SK-N-DZ (cell line): Measurements from ENCODE around the gene XRCC3.

Source experiments
- DNase-seq: peaks from one replicate; pipeline ENCODE4 v3.0.0-alpha.2; 2015; ENCODE audit warnings: low spot score

XRCC3 gene

DNA sequence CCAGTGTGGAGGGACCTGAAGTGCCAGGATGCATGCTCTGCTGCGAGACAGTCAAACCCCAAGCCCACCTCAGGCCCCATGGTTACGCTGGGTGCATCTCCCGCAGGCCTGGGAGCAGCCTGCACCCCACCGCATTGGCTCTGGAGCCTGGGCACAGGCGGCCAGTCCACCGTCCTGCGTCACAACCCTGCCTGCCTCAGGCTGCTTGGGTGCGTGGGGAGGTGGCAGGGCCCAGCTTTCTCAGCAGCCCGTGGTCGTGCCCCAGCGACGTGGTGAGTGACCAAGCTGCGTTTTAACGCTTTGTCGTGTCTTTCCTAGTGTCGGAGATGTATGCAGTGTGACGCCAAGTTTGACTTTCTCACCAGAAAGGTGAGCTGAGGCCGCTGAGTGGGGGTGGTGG is 11.2 kb upstream of the XRCC3 start:
- no peak for DNase-seq

DNA sequence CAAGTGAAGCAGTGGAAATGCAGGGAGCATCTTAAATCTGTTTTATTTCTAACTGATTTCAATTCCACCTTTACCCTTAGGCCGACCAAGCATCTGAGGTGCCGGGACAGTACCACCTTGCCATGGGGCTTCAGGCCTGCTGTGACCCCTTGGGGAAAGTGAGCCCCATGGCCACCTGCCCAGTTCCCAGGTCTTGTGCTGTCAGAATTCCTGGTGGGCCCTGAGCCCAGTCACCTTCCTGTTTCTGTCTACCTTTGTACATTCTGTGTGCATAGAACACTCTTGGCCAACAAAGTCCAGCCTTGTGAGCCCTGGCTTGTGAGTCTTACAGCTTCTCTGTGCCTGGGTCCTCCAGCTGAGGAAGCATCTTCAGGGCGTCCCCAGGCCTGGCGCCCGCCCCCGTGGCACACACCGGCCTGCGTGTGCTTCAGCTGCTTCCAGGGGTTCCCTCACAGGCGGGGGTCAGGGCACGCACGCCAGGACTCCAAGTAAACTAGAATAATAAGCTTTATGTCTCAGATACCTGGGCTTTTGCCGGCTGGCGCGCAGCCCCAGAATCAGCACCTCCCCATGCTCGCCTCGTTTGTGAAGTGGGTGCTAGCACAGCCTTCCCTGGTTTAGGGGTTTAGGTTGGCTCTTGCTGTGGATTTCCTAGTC is 10.6 kb upstream of the XRCC3 start:
- DNase-seq, result no peak

DNA sequence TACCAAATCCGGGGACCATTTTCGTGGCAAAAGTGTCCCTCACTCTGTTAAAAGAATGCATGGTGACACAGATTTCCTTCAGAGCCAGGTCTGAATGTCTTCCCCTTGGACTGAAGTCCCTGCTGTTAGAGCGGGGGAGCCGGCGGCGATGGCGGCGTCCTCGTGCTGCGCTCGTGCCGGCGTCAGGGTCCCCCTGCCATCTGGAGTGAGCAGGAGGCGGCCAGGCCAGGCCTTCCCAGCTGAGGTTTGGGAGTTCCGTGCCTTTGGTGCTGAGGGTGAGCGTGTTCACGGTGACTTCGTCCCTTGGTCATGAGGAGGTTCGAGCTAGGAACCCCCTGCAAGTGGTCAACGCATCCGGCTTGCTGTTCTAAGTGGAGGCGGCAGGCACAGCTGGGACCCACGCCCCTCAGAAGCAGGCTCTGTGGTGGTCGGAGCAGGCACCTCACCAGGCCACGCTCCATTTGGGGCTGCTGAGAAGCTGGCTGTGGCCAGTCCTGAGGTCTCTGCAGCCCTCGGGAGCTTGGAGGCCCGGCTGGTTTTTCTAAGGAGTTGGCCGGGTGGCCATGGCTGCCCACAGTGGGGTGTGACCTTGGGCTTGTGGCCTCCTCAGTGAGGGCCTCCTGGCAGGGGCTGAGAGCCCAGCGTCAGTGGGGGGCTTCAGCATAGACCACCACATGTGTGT is 9.9 kb upstream of the XRCC3 start:
- no peak for DNase-seq

DNA sequence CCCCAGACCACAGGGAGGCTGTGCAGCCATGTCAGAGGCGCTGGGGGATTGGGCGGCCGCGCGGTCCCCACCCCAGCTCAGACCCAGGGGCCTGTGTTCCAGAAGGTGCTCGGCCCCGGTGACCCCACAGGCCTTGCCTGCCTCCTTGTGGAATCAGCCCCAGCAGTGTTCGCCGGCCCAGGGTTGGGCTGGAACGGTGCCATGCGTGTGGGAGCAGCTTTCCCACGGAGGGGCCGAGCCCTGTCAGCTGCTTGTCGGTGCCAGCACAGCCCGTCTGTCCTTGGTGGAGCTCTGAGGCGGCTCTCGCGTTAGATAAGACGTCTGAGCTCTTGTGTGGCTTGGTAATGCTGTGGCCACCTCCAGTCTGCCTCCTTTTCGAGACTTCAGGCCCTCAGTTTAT is 8.9 kb upstream of the XRCC3 start:
- no peak for DNase-seq

DNA sequence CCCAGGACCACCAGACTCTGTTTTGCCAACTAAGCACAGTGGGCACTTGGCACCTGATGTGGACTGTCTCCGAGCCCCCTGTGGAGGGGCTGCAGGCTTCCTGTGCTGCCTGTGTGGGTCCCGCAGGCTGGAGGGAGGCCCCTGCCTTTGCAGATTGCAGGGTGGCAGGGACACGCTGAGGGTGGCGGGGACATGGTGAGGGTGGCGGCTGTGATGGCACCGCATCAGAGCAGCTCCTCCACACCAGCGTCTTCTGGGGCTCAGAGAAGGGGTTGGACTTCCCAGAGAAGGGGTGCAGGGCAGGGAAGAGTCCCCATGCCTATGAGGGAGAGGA is 8.5 kb upstream of the XRCC3 start:
- DNase-seq, result no peak

DNA sequence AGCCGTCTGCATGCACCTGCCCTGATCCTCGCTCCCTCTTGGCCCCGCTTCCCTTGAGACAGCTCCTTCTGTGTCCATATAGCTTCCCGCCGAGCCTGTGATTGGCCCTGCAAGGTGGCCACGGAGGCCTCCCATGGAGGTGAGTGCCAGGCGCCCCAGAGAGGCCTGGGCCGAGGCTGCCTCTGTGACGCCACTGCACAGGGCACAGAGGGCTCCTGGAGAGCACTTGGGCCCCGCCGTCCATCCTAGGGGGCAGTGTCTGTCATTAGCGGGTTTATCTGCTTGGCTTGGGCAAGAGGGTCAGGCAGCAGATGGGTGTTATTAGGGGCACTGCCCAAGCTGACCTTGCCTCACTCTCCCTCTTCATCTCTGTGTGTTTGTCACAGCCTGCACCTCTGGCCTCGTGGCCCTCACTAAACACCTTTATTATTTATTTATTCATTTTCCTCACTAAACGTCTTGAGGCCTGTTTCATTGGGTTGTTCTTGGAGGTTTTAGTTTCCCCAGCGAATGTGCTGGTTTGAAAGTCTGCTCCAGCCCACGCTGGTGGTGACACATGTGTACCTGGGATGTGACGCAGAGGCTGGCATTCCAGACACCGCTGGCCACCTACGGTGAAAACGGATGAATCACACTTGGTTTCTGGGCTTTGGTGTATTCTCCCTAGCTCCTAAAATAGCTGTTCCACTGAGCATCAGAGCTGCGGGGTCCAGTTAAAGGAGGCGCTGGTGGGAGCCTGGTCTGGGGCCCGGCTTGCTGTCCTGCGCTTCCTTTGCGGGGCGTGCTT is 6.3 kb upstream of the XRCC3 start:
- DNase-seq, result no peak

DNA sequence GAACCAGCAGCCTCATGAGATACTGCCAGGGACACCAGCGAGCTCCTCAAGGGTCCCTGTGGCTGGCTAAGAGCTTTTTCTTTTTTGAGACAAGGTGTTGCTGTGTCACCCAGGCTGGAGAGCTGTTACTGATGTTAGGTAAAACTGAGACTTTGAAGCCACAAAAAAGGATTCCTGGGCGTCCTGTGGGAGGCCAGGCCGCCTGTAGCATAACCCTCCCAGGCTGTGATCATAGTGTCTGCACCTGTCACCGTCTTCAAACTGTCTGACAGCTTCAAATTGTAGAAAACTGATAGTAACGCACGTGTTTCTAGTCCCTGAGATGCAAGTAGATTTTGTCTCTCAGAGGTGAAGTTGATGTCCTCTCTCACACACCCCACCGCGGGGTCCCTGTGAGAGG is 4.5 kb upstream of the XRCC3 start:
- DNase-seq, result no peak

DNA sequence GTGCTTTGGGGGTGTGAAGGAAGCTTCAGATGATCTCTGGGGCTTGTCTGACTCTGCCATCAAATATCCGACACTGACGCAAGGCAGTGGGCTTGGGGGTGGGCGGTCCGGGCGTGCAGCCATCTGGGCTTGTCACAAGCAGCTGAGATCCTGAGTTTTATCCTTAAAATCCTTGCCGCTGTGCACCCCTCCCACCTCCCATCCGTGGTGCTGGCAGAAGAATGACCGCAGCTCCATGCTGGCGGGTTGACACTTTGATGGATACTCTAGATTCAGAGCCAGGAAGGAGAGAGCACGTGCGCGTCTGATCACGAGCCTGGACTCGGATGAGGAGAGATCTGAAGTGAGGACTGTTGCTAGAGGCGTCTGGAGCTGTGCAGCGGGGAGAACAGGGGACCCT is 3.3 kb upstream of the XRCC3 start:
- DNase-seq, result no peak

DNA sequence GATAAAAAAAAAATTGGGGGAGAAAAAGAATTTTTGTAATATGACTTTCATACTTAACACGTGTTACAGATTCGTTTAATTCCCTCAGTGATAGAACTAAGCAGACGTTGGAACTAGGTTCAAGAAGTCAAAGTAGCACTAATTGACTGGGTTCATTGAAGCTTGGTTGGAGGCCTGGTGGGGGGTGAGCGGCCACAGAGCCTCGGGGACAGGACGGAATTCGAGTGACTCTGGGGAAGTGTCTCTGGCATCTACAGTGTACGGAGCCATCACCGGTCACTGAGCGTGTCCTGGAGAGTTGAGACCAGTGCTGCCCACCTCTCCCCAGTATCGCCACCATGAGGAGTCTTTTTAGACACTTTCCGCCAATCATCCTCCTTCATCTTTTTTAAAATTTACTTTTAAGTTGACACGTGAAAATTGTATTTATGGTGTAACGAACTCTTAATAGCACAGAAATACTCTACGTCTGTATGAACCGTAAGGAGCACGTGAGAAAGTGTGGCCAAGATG is 1.7 kb upstream of the XRCC3 start:
- DNase-seq, result no peak

DNA sequence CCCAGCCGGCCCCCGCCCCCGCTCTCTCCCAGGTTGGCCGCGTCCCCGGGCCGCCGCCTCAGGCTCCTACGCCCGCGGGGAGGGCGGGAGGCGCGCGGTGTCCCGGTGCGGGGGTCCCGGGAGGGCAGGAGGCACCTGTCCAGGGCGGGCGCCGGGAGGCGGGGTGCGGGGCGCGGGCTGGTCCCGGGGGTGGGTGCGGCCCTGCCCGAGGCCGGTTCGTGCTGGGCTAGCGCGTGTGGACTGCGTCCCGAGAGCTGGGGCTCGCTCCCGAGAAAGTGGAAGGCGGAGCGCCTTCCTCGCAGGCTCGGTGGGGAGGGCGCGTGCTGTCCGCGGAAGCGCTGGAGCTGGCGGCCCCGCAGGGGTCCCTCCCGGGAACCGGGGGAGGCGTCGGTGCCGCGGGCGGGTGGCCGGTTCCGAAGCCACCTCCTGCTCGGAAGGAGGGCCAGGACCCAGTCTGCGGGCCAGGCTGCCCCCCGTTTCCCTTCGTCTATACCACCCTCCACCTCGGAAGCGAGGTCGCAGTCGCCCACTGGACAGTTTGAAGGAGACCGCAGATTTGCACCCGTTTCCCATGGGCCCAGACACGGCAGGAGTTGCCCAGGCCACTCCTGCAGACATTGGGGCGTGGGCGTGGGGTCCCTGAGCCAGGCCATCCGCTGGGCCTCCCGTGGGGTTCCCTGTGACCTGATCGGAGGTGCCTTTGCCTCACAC is 995 bp upstream of the XRCC3 start:
- DNase-seq, result no peak

DNA sequence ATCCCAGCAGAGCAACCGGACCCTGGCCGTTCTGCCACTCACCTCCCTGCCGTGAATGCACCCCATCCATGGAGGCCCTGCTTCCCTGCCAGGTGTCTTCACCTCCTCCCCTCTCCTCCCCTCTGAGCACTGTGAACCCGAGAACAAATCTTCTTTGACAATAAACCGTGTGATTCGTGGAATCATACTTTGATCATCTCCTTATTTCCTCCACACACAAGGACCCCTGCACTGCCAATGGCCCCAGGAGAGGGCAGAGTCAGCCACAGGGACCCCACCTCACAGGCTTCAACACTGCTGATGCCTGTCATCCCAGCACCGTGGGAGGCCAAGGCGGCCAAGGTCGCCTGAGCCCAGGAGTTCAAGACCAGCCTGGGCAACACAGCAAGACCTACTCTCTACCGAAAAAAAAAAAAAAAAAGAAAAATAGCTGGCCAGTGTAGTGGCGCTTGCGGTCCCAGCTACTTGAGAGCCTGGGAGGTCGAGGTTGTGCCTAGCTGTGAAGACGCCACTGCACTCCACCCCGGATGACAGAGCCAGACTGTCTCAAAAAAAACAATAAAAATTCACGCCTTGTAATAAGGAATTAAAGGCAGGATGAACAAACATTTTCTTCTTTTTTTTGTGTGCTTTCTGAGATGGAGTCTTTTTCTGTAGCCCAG is 1.1 kb downstream of the XRCC3 start:
- DNase-seq, result no peak

DNA sequence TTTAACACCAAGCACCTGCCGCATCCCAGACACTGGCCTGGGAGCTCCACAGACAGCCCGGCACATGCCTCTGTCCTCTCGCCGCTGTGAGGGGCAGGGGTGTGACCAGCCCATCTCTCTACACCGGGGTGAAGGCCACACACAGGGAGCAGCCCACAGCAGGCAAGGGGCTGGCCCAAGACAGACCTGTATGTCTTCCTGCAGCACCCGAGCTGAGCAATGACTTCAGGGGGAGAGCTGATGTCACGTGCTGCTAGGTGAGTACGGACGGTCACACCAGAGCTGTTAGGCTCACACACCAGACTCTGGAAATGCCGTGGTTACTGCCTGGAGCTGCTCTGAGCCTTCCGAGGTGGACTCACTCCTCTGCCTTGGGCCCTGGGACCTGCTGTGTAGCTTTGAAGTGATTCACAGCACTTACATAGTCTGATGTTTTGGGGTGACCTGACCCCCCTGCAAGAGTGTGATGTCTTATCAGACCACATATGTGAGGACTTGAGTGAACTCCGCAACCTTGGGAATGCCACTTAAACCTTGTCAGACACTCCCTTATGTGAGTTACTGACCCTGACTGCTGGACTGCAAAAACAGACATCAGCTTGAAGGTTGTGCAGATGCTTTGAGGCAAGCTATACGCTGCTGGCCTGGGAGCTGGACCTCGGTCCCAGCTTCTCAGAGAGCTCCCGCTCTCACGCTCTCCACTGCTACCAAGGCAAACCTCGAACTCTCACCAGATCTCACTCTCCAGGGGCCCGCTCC is 1.8 kb downstream of the XRCC3 start:
- no peak for DNase-seq

DNA sequence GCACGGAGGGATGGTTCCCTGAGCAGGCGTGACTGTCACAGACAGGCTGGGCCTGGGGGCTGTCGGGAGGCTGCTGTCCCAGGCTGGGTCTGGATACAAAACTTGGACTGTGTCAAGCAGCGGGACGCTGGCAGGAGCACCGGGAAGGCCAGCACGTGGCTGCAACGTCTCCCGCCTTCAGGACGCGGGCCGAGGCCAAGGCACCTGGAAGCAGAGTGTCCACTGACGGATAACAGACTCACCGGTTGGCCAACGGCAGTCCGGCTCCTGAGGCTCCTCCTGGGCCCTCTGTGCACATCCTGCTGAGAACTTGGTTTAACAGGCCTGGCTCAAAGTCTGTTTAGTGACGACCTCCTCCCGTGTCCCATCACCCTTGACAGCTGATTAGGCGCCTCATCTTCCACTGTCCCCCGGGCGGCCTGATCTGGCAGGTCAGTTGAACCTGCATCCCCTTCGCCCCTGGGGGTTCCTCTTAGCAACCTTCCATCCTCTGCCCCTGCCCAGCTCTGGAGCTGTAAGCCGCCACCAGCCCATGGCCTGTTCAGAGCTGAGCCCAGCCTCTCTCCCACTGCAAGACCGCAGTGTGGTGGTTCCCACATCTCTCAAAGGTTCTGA is 2.5 kb downstream of the XRCC3 start:
- no peak for DNase-seq

DNA sequence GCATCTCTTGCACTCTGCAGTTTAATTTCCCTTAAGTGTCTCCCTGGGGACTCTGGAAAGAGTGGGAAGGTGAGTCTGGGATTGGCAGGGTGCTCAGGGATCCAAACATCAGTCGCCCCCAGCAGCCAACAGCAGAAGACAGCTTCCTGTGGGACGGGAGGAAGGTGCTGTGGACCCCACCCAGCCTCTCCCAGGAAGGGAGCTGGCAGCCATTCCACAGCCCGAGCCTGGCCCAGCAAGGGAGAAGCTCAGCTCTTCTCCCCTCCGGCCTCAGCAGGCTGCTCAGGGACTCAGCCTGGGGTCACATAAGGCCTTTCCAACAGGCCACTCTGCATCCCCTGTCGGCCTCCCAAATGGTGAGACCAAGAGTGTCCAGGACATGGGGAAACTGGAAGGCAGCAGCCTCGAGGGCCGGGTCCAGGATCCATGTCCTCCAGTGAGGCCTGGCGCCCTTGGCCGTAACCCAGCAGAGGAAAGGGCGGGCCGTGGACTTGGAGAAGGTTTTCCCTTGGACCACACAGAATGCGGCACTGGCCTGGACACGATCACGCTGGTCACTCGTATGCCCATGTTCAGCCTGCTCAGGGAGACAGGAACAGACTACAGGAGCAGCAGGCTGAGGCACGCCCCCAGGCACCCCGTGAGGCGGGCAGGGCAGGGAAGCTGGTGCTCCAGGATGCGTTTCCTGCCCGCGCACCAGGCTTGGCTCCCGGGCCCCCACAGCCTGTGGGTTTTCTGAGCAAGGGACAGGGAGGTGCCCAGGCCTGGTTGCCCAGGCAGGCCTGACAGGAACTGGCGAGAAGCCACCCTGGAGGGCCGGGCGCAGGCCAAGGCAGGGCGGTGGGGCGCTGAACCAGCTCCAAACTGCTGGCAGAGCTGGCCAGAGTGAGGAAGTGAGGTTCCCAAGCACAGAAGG is 3.5 kb downstream of the XRCC3 start:
- no peak for DNase-seq

DNA sequence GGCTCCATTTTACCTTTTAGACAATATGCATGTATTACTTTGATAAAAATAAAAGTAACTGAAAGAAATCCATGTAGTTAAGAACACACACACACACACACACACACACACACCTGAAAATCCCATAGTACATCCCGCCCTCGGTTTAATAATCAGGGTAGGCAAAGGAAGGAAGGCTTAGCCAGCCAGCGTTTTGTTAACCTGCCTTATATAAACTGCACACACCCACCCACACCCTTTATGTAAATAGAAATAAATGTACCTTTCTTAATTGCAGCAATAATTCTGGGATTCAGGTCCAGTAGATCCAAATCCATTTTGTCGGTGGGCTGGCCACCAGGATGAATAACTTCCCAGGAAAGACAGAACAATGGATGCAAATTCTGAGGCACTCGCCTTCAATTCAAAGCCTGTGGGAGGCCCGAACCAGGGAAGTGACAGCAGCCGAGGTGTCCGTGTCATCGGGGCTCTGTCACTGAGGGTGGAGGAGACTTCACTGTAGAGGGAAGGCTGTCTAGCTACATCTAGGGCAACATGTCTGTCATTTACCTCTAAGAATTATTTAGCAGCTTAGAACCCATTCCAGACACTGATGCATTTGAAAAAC is 4.4 kb downstream of the XRCC3 start:
- DNase-seq, result no peak

DNA sequence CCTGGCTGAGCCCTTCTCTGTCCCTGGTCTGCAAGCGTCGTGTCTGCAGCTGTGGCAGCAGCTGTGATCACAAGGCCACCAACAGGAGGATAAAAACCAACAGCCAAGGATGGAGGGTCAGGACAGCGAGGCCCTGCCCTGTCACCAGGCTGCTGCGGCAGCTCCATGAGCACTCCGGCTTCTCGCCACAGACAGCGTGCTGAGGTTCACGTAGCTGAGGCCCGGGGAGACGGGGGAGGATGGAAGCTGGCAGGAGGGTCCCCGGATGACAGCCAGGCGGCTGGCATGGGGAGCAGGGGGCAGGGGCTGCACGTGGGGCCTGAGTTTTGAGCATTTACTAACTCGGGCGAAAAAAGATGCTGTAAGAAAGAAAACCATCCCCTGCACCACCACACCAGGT is 5.4 kb downstream of the XRCC3 start:
- no peak for DNase-seq

DNA sequence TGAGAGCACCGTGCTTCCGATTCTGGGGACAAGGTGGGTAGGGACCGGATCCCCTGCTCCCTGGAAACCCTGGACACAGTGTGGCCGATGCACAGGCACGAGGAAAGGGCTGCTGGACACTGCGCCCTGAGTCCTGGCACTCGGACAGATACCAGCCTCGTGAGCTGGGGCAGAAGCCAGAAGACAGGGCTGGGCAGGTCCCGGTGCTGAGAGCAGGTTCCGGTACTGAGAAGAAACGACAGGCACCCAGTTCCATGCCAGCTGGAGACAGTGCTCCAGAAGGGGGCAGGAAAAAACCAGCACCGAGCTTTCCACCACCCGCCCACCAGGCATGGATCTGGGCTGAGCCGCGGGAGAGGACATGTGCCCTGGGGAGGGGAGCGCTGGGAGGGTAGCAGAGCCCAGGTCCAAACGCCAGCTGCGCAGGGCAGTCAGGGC is 6.5 kb downstream of the XRCC3 start:
- no peak for DNase-seq

DNA sequence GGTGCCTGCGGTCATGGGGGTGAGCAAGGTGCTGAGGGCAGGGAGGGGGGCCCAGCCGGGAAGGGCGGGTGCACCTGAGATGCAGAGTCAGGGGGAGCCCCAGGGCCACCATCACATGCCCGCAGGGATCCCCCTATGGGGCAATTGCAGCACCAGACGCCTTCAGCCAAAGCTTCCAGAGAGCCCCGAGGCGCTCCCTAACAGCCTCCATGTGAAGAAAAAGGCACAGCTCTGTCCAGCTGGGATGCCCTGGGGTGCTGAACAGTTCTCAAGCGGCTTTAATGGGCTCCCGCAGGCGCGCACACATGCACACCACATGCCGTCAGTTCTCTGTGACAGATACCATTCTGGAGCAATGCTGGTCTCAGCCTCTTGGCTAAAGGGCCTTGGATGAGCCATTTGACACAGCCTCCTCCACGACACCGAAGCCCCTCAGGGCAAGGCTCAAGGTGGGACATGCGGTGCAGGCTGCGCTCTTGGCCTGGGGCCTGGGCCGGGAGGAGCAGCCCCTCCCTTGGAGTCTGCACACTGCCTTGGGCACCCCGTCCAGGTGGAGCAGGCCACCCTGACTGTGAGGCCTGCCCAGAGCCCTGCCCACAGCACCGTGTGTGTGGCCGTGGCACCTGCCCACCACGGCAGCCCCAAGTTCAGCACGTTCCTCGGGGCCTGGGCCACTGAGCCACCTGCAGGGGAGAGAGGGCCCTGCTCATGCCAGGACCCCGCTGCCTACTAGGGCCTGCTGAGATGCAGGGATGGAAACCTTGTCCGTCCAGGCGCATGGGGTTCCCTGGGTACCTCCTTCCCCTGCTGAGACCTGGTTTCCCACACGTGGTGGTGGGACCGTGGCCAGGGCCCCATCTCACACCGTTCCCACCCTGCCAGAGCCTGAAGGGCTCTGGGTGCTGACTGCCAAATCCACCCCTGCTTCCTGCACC is 7.7 kb downstream of the XRCC3 start:
- DNase-seq, result no peak
